ENCODE data around the gene DPAGT1. TPM values are rescaled to one million over a fixed set of nuclear protein-coding genes. Genes with fewer than 3 reads are reported as not detected.

DPAGT1 gene
- total and polyA plus RNA-seq, 2 of the 8 experiments (the other 6 are each of a cell fraction or from before 2014, with no cell fraction given) = 59.8 to 236 TPM

DNA sequence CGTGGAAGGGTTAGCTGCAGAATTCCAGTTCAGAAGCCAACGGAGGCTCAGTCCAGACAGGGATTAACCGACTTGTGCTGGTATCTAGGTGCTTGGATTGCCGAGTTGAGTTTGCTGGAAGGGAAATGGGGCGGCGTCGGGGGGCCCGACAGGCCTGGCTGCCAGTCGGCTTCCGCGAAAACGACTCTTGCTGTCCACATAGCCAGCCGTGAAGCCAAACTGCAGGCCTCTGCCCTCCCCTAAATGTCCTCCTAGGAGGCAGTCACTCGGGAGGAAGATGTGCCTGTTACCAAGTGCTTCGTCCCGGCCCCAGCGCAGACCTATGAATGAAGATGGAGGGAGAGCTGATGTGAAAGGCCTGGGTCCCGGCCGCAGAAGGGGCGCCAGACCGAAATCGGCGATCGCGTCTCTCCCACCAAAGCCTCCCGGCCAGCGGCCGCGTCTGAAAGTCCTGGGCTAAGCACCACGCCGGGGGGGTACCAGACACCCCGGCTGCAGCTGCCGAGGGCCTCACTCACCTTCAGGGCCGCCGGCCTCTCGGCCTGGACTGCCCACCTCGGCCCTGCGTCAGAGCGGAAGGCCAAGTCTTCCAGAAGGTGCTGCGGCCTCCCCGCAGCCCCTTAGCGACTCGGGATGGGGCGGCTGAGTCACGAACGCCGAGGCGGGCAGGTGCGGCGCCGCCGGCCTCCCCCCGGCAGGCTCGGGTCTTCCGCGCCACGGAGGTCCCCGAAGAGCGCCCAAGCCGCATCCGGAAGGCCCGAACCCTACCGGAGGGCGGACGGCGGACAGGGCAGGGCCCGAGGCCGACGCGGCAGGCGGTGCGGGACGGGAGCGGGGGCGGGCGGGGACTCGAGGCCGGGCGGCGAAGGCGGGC lies 7.5 kb downstream of the DPAGT1 start:
- Histone ChIP-seq H3K36me3 (ENCODE audit: control insufficient read depth in 2 of 4, insufficient read depth in 4 of 4, low read length in 3 of 4) (peaks cover 8 to 61% (median 29%) of the 10 kb centered on the region in 4 experiments; a peak in 6 of 8 replicates), H3K79me2 (ENCODE audit: control insufficient read depth in 1 of 2, insufficient read depth in 2 of 2, low read length in 2 of 2) (peaks cover 18 to 32% of the 10 kb centered on the region in 2 experiments)
- TF ChIP-seq POU5F1 (IDR thresholded peaks at IDR 0.05; ENCODE audit: low read depth, low read length) (no peak), HDAC2 (IDR thresholded peaks at IDR 0.05; ENCODE audit: borderline replicate concordance in 1 of 2, low read depth in 2 of 2, low read length in 2 of 2) (no peak), TBP (IDR thresholded peaks at IDR 0.05; ENCODE audit: low read depth, low read length) (peak; percentile 6; the same call in 1 of the 2 replicates), EP300 (IDR thresholded peaks at IDR 0.05; ENCODE audit: borderline replicate concordance in 1 of 2, low read depth in 2 of 2, low read length in 2 of 2) (no peak), KDM1A (IDR thresholded peaks at IDR 0.05; ENCODE audit: borderline replicate concordance, low read length) (no peak), SIRT6 (IDR thresholded peaks at IDR 0.05; ENCODE audit: low read length) (no peak), POLR2AphosphoS5 (IDR thresholded peaks at IDR 0.05; ENCODE audit: low read depth, low read length) (no peak; the same call in 1 of the 2 replicates), CREB1 (IDR thresholded peaks at IDR 0.05) (no peak), CEBPB (IDR thresholded peaks at IDR 0.05; ENCODE audit: low read depth, low read length) (no peak), SAP30 (IDR thresholded peaks at IDR 0.05; ENCODE audit: insufficient read depth, insufficient replicate concordance, low read length) (no peak), BRCA1 (IDR thresholded peaks at IDR 0.05; ENCODE audit: low read depth, low read length) (no peak)

More for the DNA sequence above, 7.5 kb downstream of the DPAGT1 start:
- Histone ChIP-seq H3K18ac (ENCODE audit: extremely low read depth, low read length) (0 out of 2 replicates have a peak overlapping the region, but pooled peaks have one; percentile 11), H3K4ac (replicated peaks; ENCODE audit: insufficient read length, low read depth, low read length) (no peak overlapping the region), H3K4me3 (ENCODE audit: extremely low read depth in 1 of 4, insufficient read depth in 2 of 4, low read depth in 3 of 4, low read length in 4 of 4) (peak overlapping the region; percentile 85 to 97 (median 92)), H2BK12ac (ENCODE audit: low read depth, low read length) (no peak overlapping the region), H2AFZ (ENCODE audit: low read length) (no peak overlapping the region), H3K56ac (replicated peaks; ENCODE audit: insufficient read length, low read depth, low read length) (peak overlapping the region; percentile 50), H3K4me1 (replicated peaks in 1 of 4; ENCODE audit: control insufficient read depth in 3 of 4, insufficient read depth in 4 of 4, low read length in 3 of 4) (peaks cover 0 to 13% (median 3%) of the 10 kb centered on the region in 4 experiments; a peak in 5 of 7 replicates), H2BK15ac (ENCODE audit: low read length) (no peak overlapping the region), H2AK5ac (ENCODE audit: low read depth, low read length) (no peak overlapping the region), H3K79me1 (ENCODE audit: low read depth, low read length) (peaks cover 8% of the 10 kb centered on the region), H2BK120ac (replicated peaks; ENCODE audit: low read depth, low read length) (no peak overlapping the region), H3K9ac (replicated peaks in 1 of 4; ENCODE audit: extremely low read depth in 1 of 4, low read depth in 3 of 4, low read length in 3 of 4) (peak overlapping the region; percentile 89 to 98 (median 95)), H4K5ac (ENCODE audit: insufficient read length, low read depth, low read length) (no peak overlapping the region), H4K8ac (ENCODE audit: extremely low read depth, insufficient read depth, low read length) (peak overlapping the region; percentile 5; the same call in 1 of the 2 replicates), H3K9me3 (ENCODE audit: insufficient read depth in 2 of 2, low read depth in 1 of 2, low read length in 1 of 2) (no peaks in the 10 kb centered on the region), H3K14ac (ENCODE audit: insufficient read length) (no peak overlapping the region), H4K20me1 (replicated peaks in 1 of 2; ENCODE audit: control insufficient read depth in 1 of 2, insufficient read depth in 2 of 2, low read length in 2 of 2) (peaks cover 16 to 18% of the 10 kb centered on the region in 2 experiments), H2BK5ac (ENCODE audit: low read depth, low read length) (peak overlapping the region; percentile 91; the same call in 1 of the 2 replicates), H3K4me2 (ENCODE audit: insufficient read depth in 1 of 2, low read depth in 2 of 2, low read length in 2 of 2) (peak overlapping the region; percentile 95 to 96), H3K27ac (ENCODE audit: low read depth, low read length) (peak overlapping the region; percentile 22; the same call in 1 of the 2 replicates), H2BK20ac (ENCODE audit: low read length) (no peak overlapping the region), H3K23me2 (ENCODE audit: low read depth, low read length) (peaks cover 2% of the 10 kb centered on the region; the same call in 1 of the 2 replicates), H3K23ac (ENCODE audit: insufficient read length) (no peak overlapping the region), H3K27me3 (replicated peaks in 1 of 4; ENCODE audit: control insufficient read depth in 3 of 4, extremely low read depth in 1 of 4, insufficient read depth in 3 of 4, low read length in 3 of 4) (no peaks in the 10 kb centered on the region), H4K91ac (replicated peaks; ENCODE audit: insufficient read length, low read length) (no peak overlapping the region)
- peak in 1 of 2 experiments; percentile 60 for DNase-seq (ENCODE audit: low read depth in 1 of 2, low spot score in 2 of 2)
- FAIRE-seq = no peak
- POLR2A ChIA-PET (ENCODE audit: partially characterized antibody) = interaction anchor here (0.5 to 8.6 kb wide), 57 partner anchors 9 to 516 kb away, joined by 3 to 141 read pairs (median 4); partner anchors contain the start of genes ABCG4, C2CD2L, CBL and HINFP
- CTCF ChIA-PET (ENCODE audit: partially characterized antibody) = interaction anchor here (0.6 to 2.0 kb wide), 6 partner anchors 11 to 223 kb away, joined by 3 to 11 read pairs (median 4); partner anchors contain the start of genes NLRX1 and VPS11
- WGBS, 2 experiments (ENCODE audit: extremely low coverage in 1 of 2, insufficient coverage in 1 of 2, insufficient read length in 1 of 2, insufficient replicate concordance in 2 of 2, low coverage in 1 of 2, low lambda C conversion rate in 2 of 2, missing lambda C conversion rate in 1 of 2) = 2% methylated on average over 54 of the region's 81 CpGs; no CpG with 5 or more reads in 1 of the 2 experiments
